ENCODE data around the gene EVC2. TPM values are rescaled to one million over a fixed set of nuclear protein-coding genes. Genes with fewer than 3 reads are reported as not detected.

The EVC2 gene
- total RNA-seq, 4 donors from 2014 or later = 7.8 to 22.2 (median 9.9) TPM

GRCh38 chr4:5712517-5712916 is 4.2 kb upstream of the EVC2 start:
- TF ChIP-seq CTCF (IDR thresholded peaks at IDR 0.05) (no peak), POLR2AphosphoS5 (IDR thresholded peaks at IDR 0.05) (no peak), EP300 (IDR thresholded peaks at IDR 0.05) (no peak), POLR2A (IDR thresholded peaks at IDR 0.05) (no peak)
- DNase-seq (ENCODE audit: low spot score in 2 of 2) = no peak
- H3K9me3 ChIP-seq = no peaks in the 10 kb centered on the region
- H3K36me3 ChIP-seq = no peaks in the 10 kb centered on the region
- 87% methylated on average over 7 of the region's 7 CpGs for WGBS
- peak overlapping the region; percentile 62 for H3K4me3 ChIP-seq
- H3K27me3 ChIP-seq = no peaks in the 10 kb centered on the region
- peaks cover 48% of the 10 kb centered on the region for H3K4me1 ChIP-seq
- H3K27ac ChIP-seq = no peak overlapping the region

- no peaks in the 10 kb centered on the region for H3K27me3 ChIP-seq
- no peak for DNase-seq (ENCODE audit: low spot score in 2 of 2)
- H3K9me3 ChIP-seq = no peaks in the 10 kb centered on the region
- peaks cover 57% of the 10 kb centered on the region for H3K4me1 ChIP-seq
- WGBS = 31% methylated on average over 15 of the region's 52 CpGs
- no peaks in the 10 kb centered on the region for H3K36me3 ChIP-seq
- H3K27ac ChIP-seq = peak overlapping the region; percentile 63
- peak overlapping the region; percentile 62 for H3K4me3 ChIP-seq
- TF ChIP-seq POLR2A (IDR thresholded peaks at IDR 0.05) (no peak), EP300 (IDR thresholded peaks at IDR 0.05) (no peak), POLR2AphosphoS5 (IDR thresholded peaks at IDR 0.05) (no peak), CTCF (IDR thresholded peaks at IDR 0.05) (no peak)
These were observed 3.3 kb upstream of the EVC2 start for GRCh38 chr4:5711479-5712184.

GRCh38 chr4:5710961-5711478 is 2.7 kb upstream of the EVC2 start, which contains the start of gene EVC:
TSS of gene EVC (plus strand) at chr4:5711201. CDS start at chr4:5711381, 180 bp downstream.
- peak within 1 kb of the TSS; percentile 66 for H3K27ac ChIP-seq
- H3K27me3 ChIP-seq = no peaks in the 10 kb centered on the region
- H3K4me3 ChIP-seq = peak within 1 kb of the TSS; percentile 62
- H3K36me3 ChIP-seq = no peaks in the 10 kb centered on the region
- no peaks in the 10 kb centered on the region for H3K9me3 ChIP-seq
- H3K4me1 ChIP-seq = peaks cover 58% of the 10 kb centered on the region
- DNase-seq (ENCODE audit: low spot score in 2 of 2) = peak; percentile 86 to 89
- TF ChIP-seq POLR2A (IDR thresholded peaks at IDR 0.05) (no peak), POLR2AphosphoS5 (IDR thresholded peaks at IDR 0.05) (no peak), EP300 (IDR thresholded peaks at IDR 0.05) (no peak), CTCF (IDR thresholded peaks at IDR 0.05) (no peak)
- 1% methylated on average over 27 of the region's 49 CpGs for WGBS

- Histone ChIP-seq H3K27me3 (no peaks in the 10 kb centered on the region), H3K27ac (peak overlapping the region; percentile 66), H3K4me3 (peak overlapping the region; percentile 62), H3K9me3 (no peaks in the 10 kb centered on the region), H3K36me3 (no peaks in the 10 kb centered on the region), H3K4me1 (peaks cover 62% of the 10 kb centered on the region)
- 10% methylated on average over 13 of the region's 13 CpGs for WGBS
- no peak for DNase-seq (ENCODE audit: low spot score in 2 of 2)
- no peak for TF ChIP-seq POLR2AphosphoS5 (IDR thresholded peaks at IDR 0.05)
- TF ChIP-seq CTCF (IDR thresholded peaks at IDR 0.05) = no peak
- TF ChIP-seq EP300 (IDR thresholded peaks at IDR 0.05) = no peak
- TF ChIP-seq POLR2A (IDR thresholded peaks at IDR 0.05) = no peak
These were observed 2.0 kb upstream of the EVC2 start for GRCh38 chr4:5710065-5710960.

GRCh38 chr4:5709207-5709575 is 832 bp upstream of the EVC2 start:
- no peaks in the 10 kb centered on the region for H3K9me3 ChIP-seq
- no peak for DNase-seq (ENCODE audit: low spot score in 2 of 2)
- TF ChIP-seq POLR2A (IDR thresholded peaks at IDR 0.05) (no peak), CTCF (IDR thresholded peaks at IDR 0.05) (no peak), POLR2AphosphoS5 (IDR thresholded peaks at IDR 0.05) (no peak), EP300 (IDR thresholded peaks at IDR 0.05) (no peak)
- no peaks in the 10 kb centered on the region for H3K27me3 ChIP-seq
- H3K4me3 ChIP-seq = peak overlapping the region; percentile 69
- no peaks in the 10 kb centered on the region for H3K36me3 ChIP-seq
- 68% methylated on average over 8 of the region's 8 CpGs for WGBS
- peaks cover 67% of the 10 kb centered on the region for H3K4me1 ChIP-seq
- peak overlapping the region; percentile 85 for H3K27ac ChIP-seq
